Endothelial cell of umbilical vein (primary cell): Measurements from ENCODE around the gene AGK. TPM values are rescaled to one million over a fixed set of nuclear protein-coding genes. Genes with fewer than 3 reads are reported as not detected.

ENCODE experiments used
- BruUV-seq: library from RNA; stranded (reverse); fragments of 400-500 nt; replicated peaks from 2 replicates; lab custom pipeline; 2021; lab: Mats Ljungman, UMichigan
- CTCF ChIA-PET: fragments of 300-600, 350-600 bp; sonication (Branson Sonifier 250); formaldehyde crosslinking; loops from one replicate; lab custom pipeline; 2021; ENCODE audit warnings: antibody characterized with exemption, inconsistent platforms; lab: Charles Lee
- POLR2A ChIA-PET: fragments of 300-600, 350-600 bp; sonication (Branson Sonifier 250); formaldehyde crosslinking; loops from one replicate; lab custom pipeline; 2021; ENCODE audit warnings: antibody characterized with exemption, inconsistent platforms; lab: Charles Lee
- DNase-seq: peaks from one replicate; pipeline ENCODE4 v3.0.0-alpha.2; 2011; ENCODE audit warnings: low read depth, low spot score
- FAIRE-seq: peaks from 2 replicates; lab custom pipeline; 2011; peaks lifted over from hg19 to GRCh38; lab: Jason Lieb, UNC
- H2AFZ ChIP-seq: 2 replicates; pipeline ENCODE4 v1.6.0; 2012; ENCODE audit warnings: low read depth, low read length, control low read depth, inconsistent platforms
- H3K27ac ChIP-seq: 2 replicates; pipeline ENCODE4 v1.5.1; 2011; ENCODE audit warnings: low read depth, mild to moderate bottlenecking, control low read depth, low read length, moderate library complexity; ENCODE audit not compliant: insufficient read depth
- H3K27me3 ChIP-seq, 2 experiments: 2 replicates each; pipeline versions ENCODE4 v1.6.0 to v1.6.1; 2011; ENCODE audit warnings: low read length in 2 of 2, mixed read lengths in 1 of 2; ENCODE audit not compliant: control insufficient read depth in 2 of 2, insufficient read depth in 2 of 2
- H3K36me3 ChIP-seq, 2 experiments: 2 replicates in 1 of 2; 3 replicates in 1 of 2; pipeline ENCODE4 v1.5.1; 2011; ENCODE audit warnings: low read length in 2 of 2, mild to moderate bottlenecking in 1 of 2, moderate library complexity in 1 of 2; ENCODE audit not compliant: control insufficient read depth in 2 of 2, insufficient read depth in 2 of 2; ENCODE audit errors: extremely low read depth in 1 of 2
- H3K4me1 ChIP-seq: 3 replicates; pipeline ENCODE4 v1.5.1; 2011; ENCODE audit warnings: mild to moderate bottlenecking, low read length; ENCODE audit not compliant: control insufficient read depth, insufficient read depth; ENCODE audit errors: extremely low read depth
- H3K4me2 ChIP-seq: 2 replicates; pipeline ENCODE4 v1.6.1; 2011; ENCODE audit warnings: low read length, control low read depth, mixed read lengths; ENCODE audit not compliant: insufficient read depth
- H3K4me3 ChIP-seq, 3 experiments: fragments of 200-600 bp in 1 of 3; sonication (generic), shearing (Covaris generic) in 1 of 3; replicated peaks in 1 of 3; 2 replicates each; pipeline ENCODE4 v1.5.1; 2011 to 2016; ENCODE audit warnings: control low read depth in 3 of 3, low read length in 3 of 3, mild to moderate bottlenecking in 2 of 3, inconsistent platforms in 1 of 3, low read depth in 1 of 3, moderate library complexity in 1 of 3; ENCODE audit not compliant: insufficient read depth in 1 of 3
- H3K79me2 ChIP-seq: 2 replicates; pipeline ENCODE4 v1.6.0; 2012; ENCODE audit warnings: low read length, inconsistent platforms; ENCODE audit not compliant: control insufficient read depth, insufficient read depth
- H3K9ac ChIP-seq: replicated peaks from 2 replicates; pipeline ENCODE3; 2011; ENCODE audit warnings: low read length, control low read depth; ENCODE audit not compliant: insufficient read depth; ENCODE audit errors: extremely low read depth
- H3K9me1 ChIP-seq: replicated peaks from 3 replicates; pipeline ENCODE4 v1.6.0; 2011; ENCODE audit warnings: mild to moderate bottlenecking, low read length; ENCODE audit not compliant: control insufficient read depth, insufficient read depth; ENCODE audit errors: extremely low read depth
- H3K9me3 ChIP-seq: replicated peaks from 2 replicates; pipeline ENCODE4 v1.5.1; 2012; ENCODE audit warnings: low read length, inconsistent platforms; ENCODE audit not compliant: control insufficient read depth, insufficient read depth
- H4K20me1 ChIP-seq: replicated peaks from 2 replicates; pipeline ENCODE3; 2011; ENCODE audit warnings: mild to moderate bottlenecking, low read length; ENCODE audit not compliant: control insufficient read depth, insufficient read depth; ENCODE audit errors: extremely low read depth
- EZH2 ChIP-seq: IDR thresholded peaks from 2 replicates; pipeline ENCODE4 v1.6.1; 2012; ENCODE audit warnings: borderline replicate concordance, low read depth, mild to moderate bottlenecking, moderate library complexity, low read length, inconsistent platforms; ENCODE audit not compliant: severe bottlenecking
- FOS ChIP-seq: IDR thresholded peaks from 2 replicates; pipeline ENCODE4 v1.6.1; 2011; ENCODE audit warnings: mild to moderate bottlenecking, low read length, moderate library complexity, borderline replicate concordance; ENCODE audit not compliant: insufficient read depth
- GATA2 ChIP-seq: IDR thresholded peaks from 2 replicates; pipeline ENCODE4 v1.7.0; 2011; ENCODE audit warnings: low read depth, mild to moderate bottlenecking, moderate library complexity, mixed read lengths, low read length; ENCODE audit not compliant: insufficient read length, insufficient read depth
- JUN ChIP-seq: IDR thresholded peaks from 2 replicates; pipeline ENCODE4 v1.6.1; 2011; ENCODE audit warnings: borderline replicate concordance, low read depth; ENCODE audit not compliant: insufficient read length, insufficient read depth
- MYC ChIP-seq: IDR thresholded peaks from one replicate; pipeline ENCODE4 v1.6.1; 2011; ENCODE audit warnings: mild to moderate bottlenecking, low read depth, low read length
- POLR2A ChIP-seq: IDR thresholded peaks from 2 replicates; pipeline ENCODE4 v1.6.1; 2012; ENCODE audit warnings: low read depth, mild to moderate bottlenecking, control low read depth, low read length
- POLR2AphosphoS5 ChIP-seq: IDR thresholded peaks from 2 replicates; pipeline ENCODE4 v1.6.1; 2012; ENCODE audit warnings: low read depth, mild to moderate bottlenecking, control low read depth, low read length, moderate library complexity; ENCODE audit not compliant: insufficient read depth
- dilution Hi-C: fragments of 300-500 bp; cut with MboI; formaldehyde crosslinking; loops from one replicate; pipeline ENCODE4 v1.15.0; 2019; ENCODE audit warnings: low sequenced_read_pairs; ENCODE audit not compliant: extremely low pct_ligation_motif_present
- intact Hi-C: fragments of 100-400 bp; cut with micrococcal nuclease; formaldehyde crosslinking; loops from one replicate; pipeline ENCODE4 v1.10.0; 2022
- polyA plus RNA-seq, 4 experiments: library from polyadenylated mRNA; depleted of rRNA in 3 of 4; stranded (reverse) in 3 of 4; unstranded in 1 of 4; fragments of >200 nt; gene quantifications; 2 replicates each; pipeline versions ENCODE4 v1.2.1 to v1.2.3, GENCODE V29; 2011 to 2012; ENCODE audit warnings: missing spikeins in 1 of 4
- total RNA-seq: library from RNA; stranded (reverse); gene quantifications from 2 replicates; pipeline ENCODE4 v1.2.3, GENCODE V29; 2021
- TF ChIP-seq, protein P1 (sequence below), 2 donors: IDR thresholded peaks; 1 replicate in 1 of 2; 2 replicates in 1 of 2; pipeline ENCODE4 v1.5.1; 2011; ENCODE audit warnings: low read length in 2 of 2, mild to moderate bottlenecking in 2 of 2, moderate library complexity in 2 of 2, control low read depth in 1 of 2, inconsistent platforms in 1 of 2, low read depth in 1 of 2; ENCODE audit not compliant: insufficient read depth in 1 of 2; ENCODE audit errors: extremely low read depth in 1 of 2
- TF ChIP-seq, protein P2 (sequence below): IDR thresholded peaks from 2 replicates; pipeline ENCODE4 v1.6.1; 2011; ENCODE audit not compliant: insufficient read depth, insufficient read length

Gene AGK
- total and polyA plus RNA-seq, 2 donors (not counting 3 experiments of a cell fraction or from before 2014, with no cell fraction given) = 23.6 to 34.3 TPM

- H3K36me3 ChIP-seq = no peaks in the 10 kb centered on the region
- peaks cover 2% of the 10 kb centered on the region for H4K20me1 ChIP-seq
- no peaks in the 10 kb centered on the region for H3K9me1 ChIP-seq
- no peaks in the 10 kb centered on the region for H3K9me3 ChIP-seq
- FAIRE-seq = no peak
- ChIA-PET POLR2A (no interaction called here), CTCF (interaction anchor here (1.5 kb wide), 1 partner anchor 46 kb away, joined by 4 read pairs; the partner anchor contains the start of gene SSBP1)
- intact Hi-C loops (no loop called here), dilution Hi-C loops (no loop called here)
- DNase-seq = no peak
- peaks cover 26% of the 10 kb centered on the region for H3K79me2 ChIP-seq
- BruUV-seq = no TSS peak
- H3K4me2 ChIP-seq = no peak overlapping the region
- TF ChIP-seq GATA2 (no peak), MYC (no peak), JUN (no peak), POLR2A (no peak), EZH2 (no peak), FOS (no peak), POLR2AphosphoS5 (no peak)
- TF ChIP-seq, protein P1, sequence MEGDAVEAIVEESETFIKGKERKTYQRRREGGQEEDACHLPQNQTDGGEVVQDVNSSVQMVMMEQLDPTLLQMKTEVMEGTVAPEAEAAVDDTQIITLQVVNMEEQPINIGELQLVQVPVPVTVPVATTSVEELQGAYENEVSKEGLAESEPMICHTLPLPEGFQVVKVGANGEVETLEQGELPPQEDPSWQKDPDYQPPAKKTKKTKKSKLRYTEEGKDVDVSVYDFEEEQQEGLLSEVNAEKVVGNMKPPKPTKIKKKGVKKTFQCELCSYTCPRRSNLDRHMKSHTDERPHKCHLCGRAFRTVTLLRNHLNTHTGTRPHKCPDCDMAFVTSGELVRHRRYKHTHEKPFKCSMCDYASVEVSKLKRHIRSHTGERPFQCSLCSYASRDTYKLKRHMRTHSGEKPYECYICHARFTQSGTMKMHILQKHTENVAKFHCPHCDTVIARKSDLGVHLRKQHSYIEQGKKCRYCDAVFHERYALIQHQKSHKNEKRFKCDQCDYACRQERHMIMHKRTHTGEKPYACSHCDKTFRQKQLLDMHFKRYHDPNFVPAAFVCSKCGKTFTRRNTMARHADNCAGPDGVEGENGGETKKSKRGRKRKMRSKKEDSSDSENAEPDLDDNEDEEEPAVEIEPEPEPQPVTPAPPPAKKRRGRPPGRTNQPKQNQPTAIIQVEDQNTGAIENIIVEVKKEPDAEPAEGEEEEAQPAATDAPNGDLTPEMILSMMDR (IDR thresholded peaks at IDR 0.05; ENCODE audit: extremely low read depth in 1 of 2, insufficient read depth in 1 of 2, low read depth in 1 of 2, low read length in 2 of 2) = no peak
- TF ChIP-seq, protein P2, sequence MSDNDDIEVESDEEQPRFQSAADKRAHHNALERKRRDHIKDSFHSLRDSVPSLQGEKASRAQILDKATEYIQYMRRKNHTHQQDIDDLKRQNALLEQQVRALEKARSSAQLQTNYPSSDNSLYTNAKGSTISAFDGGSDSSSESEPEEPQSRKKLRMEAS = no peak
- H3K27me3 ChIP-seq = no peaks in the 10 kb centered on the region
- H3K4me3 ChIP-seq = no peak overlapping the region
- peaks cover 1% of the 10 kb centered on the region for H3K4me1 ChIP-seq
- no peak overlapping the region for H3K9ac ChIP-seq
- no peak overlapping the region for H3K27ac ChIP-seq
- H2AFZ ChIP-seq = no peak overlapping the region
Measured at GRCh38 chr7:141691961-141692360, 140.8 kb downstream of the AGK start.
